Loucy (cell line): ENCODE measurements around the gene TDRD1.

Experiments used
- H2AFZ ChIP-seq: fragments of 200-600 bp; sonication (generic); 2 replicates; pipeline ENCODE4 v1.6.0; 2016; ENCODE audit warnings: antibody characterized with exemption, mild to moderate bottlenecking, low read length, moderate library complexity
- H3F3A ChIP-seq: fragments of 200-600 bp; 2 replicates; pipeline ENCODE4 v1.6.0; 2016; ENCODE audit warnings: antibody characterized with exemption, low read depth, mild to moderate bottlenecking
- H3K27me3 ChIP-seq: fragments of 200-600 bp; sonication (generic); 2 replicates; pipeline ENCODE4 v1.6.1; 2014; ENCODE audit warnings: low read length, mild to moderate bottlenecking; ENCODE audit not compliant: insufficient read depth, poor library complexity, severe bottlenecking
- H3K36me3 ChIP-seq: fragments of 200-600 bp; sonication (generic); 2 replicates; pipeline ENCODE4 v1.6.1; 2016; ENCODE audit warnings: low read length; ENCODE audit not compliant: insufficient read depth
- H3K4me1 ChIP-seq: fragments of 200-600 bp; sonication (generic); 2 replicates; pipeline ENCODE4 v1.5.1; 2014; ENCODE audit warnings: low read length, mild to moderate bottlenecking; ENCODE audit not compliant: insufficient read depth, poor library complexity, severe bottlenecking
- H3K4me2 ChIP-seq: fragments of 200-600 bp; sonication (generic); 2 replicates; pipeline ENCODE4 v1.6.0; 2014; ENCODE audit warnings: antibody characterized with exemption, low read length, low read depth, mild to moderate bottlenecking; ENCODE audit not compliant: poor library complexity, severe bottlenecking
- H3K4me3 ChIP-seq: fragments of 200-600 bp; sonication (generic); 2 replicates; pipeline ENCODE4 v1.5.1; 2014; ENCODE audit warnings: low read length, mild to moderate bottlenecking, mixed read lengths; ENCODE audit not compliant: poor library complexity, severe bottlenecking
- H3K79me2 ChIP-seq: fragments of 200-600 bp; sonication (generic); 2 replicates; pipeline ENCODE4 v1.6.1; 2014; ENCODE audit warnings: low read length; ENCODE audit not compliant: insufficient read depth
- H3K9ac ChIP-seq: fragments of 200-600 bp; sonication (generic); 2 replicates; pipeline ENCODE4 v1.6.0; 2014; ENCODE audit warnings: mild to moderate bottlenecking, low read depth, low read length, moderate library complexity; ENCODE audit not compliant: poor library complexity, severe bottlenecking
- H3K9me2 ChIP-seq: fragments of 200-600 bp; sonication (generic); replicated peaks from 2 replicates; pipeline ENCODE4 v1.6.1; 2016; ENCODE audit warnings: low read depth, low read length, mixed read lengths
- H3K9me3 ChIP-seq: fragments of 200-600 bp; sonication (generic); 2 replicates; pipeline ENCODE4 v1.6.1; 2014; ENCODE audit warnings: mild to moderate bottlenecking, antibody characterized with exemption, low read length, low read depth; ENCODE audit not compliant: insufficient read depth
- H4K20me1 ChIP-seq: fragments of 200-600 bp; sonication (generic); 2 replicates; pipeline ENCODE4 v1.6.0; 2014; ENCODE audit warnings: antibody characterized with exemption, low read length, mild to moderate bottlenecking; ENCODE audit not compliant: insufficient read depth, poor library complexity, severe bottlenecking
- EZH2phosphoT487 ChIP-seq: fragments of 200-600 bp; IDR thresholded peaks from 2 replicates; pipeline ENCODE4 v1.6.1; 2018; ENCODE audit warnings: antibody characterized with exemption, mild to moderate bottlenecking, moderate library complexity, borderline replicate concordance
- TF ChIP-seq, protein P1 (sequence below): fragments of 200-600 bp; sonication (generic); conservative IDR thresholded peaks from 2 replicates; pipeline ENCODE4 v1.5.1; 2014; ENCODE audit warnings: mild to moderate bottlenecking, antibody characterized with exemption, low read length

TDRD1 gene

GRCh38 chr10:114252883-114253282 lies 73.7 kb downstream of the TDRD1 start:
- no peaks in the 10 kb centered on the region for H3K9me2 ChIP-seq
- no peak overlapping the region for H3K4me2 ChIP-seq
- no peaks in the 10 kb centered on the region; the same call in 1 of the 2 replicates for H3F3A ChIP-seq
- H2AFZ ChIP-seq = no peak overlapping the region
- no peaks in the 10 kb centered on the region for H3K27me3 ChIP-seq
- peaks cover 17% of the 10 kb centered on the region for H3K4me1 ChIP-seq
- no peaks in the 10 kb centered on the region for H3K79me2 ChIP-seq
- no peaks in the 10 kb centered on the region for H3K9me3 ChIP-seq
- H4K20me1 ChIP-seq = no peaks in the 10 kb centered on the region
- no peak overlapping the region for H3K4me3 ChIP-seq
- no peak overlapping the region for H3K9ac ChIP-seq
- no peaks in the 10 kb centered on the region for H3K36me3 ChIP-seq
- TF ChIP-seq, protein P1, sequence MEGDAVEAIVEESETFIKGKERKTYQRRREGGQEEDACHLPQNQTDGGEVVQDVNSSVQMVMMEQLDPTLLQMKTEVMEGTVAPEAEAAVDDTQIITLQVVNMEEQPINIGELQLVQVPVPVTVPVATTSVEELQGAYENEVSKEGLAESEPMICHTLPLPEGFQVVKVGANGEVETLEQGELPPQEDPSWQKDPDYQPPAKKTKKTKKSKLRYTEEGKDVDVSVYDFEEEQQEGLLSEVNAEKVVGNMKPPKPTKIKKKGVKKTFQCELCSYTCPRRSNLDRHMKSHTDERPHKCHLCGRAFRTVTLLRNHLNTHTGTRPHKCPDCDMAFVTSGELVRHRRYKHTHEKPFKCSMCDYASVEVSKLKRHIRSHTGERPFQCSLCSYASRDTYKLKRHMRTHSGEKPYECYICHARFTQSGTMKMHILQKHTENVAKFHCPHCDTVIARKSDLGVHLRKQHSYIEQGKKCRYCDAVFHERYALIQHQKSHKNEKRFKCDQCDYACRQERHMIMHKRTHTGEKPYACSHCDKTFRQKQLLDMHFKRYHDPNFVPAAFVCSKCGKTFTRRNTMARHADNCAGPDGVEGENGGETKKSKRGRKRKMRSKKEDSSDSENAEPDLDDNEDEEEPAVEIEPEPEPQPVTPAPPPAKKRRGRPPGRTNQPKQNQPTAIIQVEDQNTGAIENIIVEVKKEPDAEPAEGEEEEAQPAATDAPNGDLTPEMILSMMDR = no peak
- TF ChIP-seq EZH2phosphoT487 = no peak

DNA sequence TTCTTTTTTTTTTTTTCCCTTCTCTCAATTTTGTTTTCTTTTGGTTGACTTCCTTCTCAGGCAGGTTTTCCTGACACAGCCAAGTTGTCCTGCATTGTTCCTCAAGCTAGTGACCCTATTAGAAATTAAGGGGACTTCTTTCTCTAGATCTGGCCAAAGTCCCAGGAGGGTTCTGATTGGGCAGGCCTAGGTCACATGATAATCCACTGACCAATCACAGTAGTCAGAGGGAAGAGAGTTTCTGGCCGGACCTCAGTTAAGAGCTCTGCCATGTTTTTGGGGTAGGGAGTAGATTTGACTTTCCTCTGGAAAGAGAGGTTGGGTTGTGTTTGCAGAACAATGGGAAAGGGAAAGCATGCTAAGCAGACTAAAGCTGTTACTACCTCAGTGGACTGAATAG lies 76.1 kb downstream of the TDRD1 start:
- Histone ChIP-seq H3K4me2 (no peak overlapping the region), H3K4me3 (no peak overlapping the region), H3K4me1 (peaks cover 33% of the 10 kb centered on the region), H4K20me1 (no peaks in the 10 kb centered on the region), H3K9ac (no peak overlapping the region), H2AFZ (0 out of 2 replicates have a peak overlapping the region, but pooled peaks have one; percentile 16), H3K79me2 (no peaks in the 10 kb centered on the region), H3K9me3 (no peaks in the 10 kb centered on the region), H3K36me3 (no peaks in the 10 kb centered on the region), H3K27me3 (no peaks in the 10 kb centered on the region), H3K9me2 (no peaks in the 10 kb centered on the region), H3F3A (peaks cover 5% of the 10 kb centered on the region; the same call in 1 of the 2 replicates)
- TF ChIP-seq EZH2phosphoT487 = no peak
- TF ChIP-seq, protein P1 = no peak

- Histone ChIP-seq H4K20me1 (no peaks in the 10 kb centered on the region), H3K4me2 (no peak overlapping the region), H3K79me2 (no peaks in the 10 kb centered on the region), H3F3A (peaks cover 5% of the 10 kb centered on the region; the same call in 1 of the 2 replicates), H3K9me3 (no peaks in the 10 kb centered on the region), H3K9me2 (no peaks in the 10 kb centered on the region), H3K36me3 (no peaks in the 10 kb centered on the region), H3K4me1 (peaks cover 37% of the 10 kb centered on the region), H3K9ac (no peak overlapping the region), H3K4me3 (no peak overlapping the region), H2AFZ (no peak overlapping the region), H3K27me3 (no peaks in the 10 kb centered on the region)
- TF ChIP-seq EZH2phosphoT487 = no peak
- TF ChIP-seq, protein P1 = no peak
Measured at GRCh38 chr10:114256008-114256765, 77.0 kb downstream of the TDRD1 start.
